ENCODE measurements around the gene GIMAP6.

DNA sequence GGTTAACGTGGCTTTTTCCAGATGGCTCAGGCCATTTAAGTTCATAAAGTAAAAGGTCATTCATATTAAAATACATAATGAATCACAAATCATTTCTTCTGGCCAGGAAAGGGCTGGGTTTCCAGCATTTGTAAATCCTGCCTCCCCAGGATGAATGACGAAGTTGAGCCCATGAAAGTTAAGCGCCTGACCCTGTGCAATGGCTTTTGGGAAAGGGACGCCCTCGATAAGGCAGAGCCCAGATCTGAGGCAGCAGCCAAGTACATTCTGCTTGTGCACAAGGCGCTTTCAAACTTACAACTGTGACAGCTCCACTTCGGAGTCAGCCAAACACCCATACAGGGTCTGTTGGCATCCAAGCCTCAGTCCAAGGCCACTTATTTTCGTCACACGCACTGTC lies 2.8 kb downstream of the GIMAP6 start:
- TF ChIP-seq, protein P1, sequence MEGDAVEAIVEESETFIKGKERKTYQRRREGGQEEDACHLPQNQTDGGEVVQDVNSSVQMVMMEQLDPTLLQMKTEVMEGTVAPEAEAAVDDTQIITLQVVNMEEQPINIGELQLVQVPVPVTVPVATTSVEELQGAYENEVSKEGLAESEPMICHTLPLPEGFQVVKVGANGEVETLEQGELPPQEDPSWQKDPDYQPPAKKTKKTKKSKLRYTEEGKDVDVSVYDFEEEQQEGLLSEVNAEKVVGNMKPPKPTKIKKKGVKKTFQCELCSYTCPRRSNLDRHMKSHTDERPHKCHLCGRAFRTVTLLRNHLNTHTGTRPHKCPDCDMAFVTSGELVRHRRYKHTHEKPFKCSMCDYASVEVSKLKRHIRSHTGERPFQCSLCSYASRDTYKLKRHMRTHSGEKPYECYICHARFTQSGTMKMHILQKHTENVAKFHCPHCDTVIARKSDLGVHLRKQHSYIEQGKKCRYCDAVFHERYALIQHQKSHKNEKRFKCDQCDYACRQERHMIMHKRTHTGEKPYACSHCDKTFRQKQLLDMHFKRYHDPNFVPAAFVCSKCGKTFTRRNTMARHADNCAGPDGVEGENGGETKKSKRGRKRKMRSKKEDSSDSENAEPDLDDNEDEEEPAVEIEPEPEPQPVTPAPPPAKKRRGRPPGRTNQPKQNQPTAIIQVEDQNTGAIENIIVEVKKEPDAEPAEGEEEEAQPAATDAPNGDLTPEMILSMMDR (IDR thresholded peaks at IDR 0.05; ENCODE audit: low read depth, low read length, poor library complexity, severe bottlenecking) = no peak
- TF ChIP-seq EZH2phosphoT487 (IDR thresholded peaks at IDR 0.05; ENCODE audit: borderline replicate concordance, low read length) = no peak

Measured in DOHH2 (cell line).